Gastroesophageal sphincter (tissue), 3 donors: Measurements from ENCODE around the gene MPRIP.

Experiments used
- POLR2A ChIP-seq, 2 donors: fragments of 450-650 bp; IDR thresholded peaks; one replicate each; pipeline ENCODE4 v1.6.1; 2017; ENCODE audit warnings: antibody characterized with exemption in 2 of 2, mild to moderate bottlenecking in 2 of 2, moderate library complexity in 1 of 2
- TF ChIP-seq, protein P1 (sequence below), 4 experiments: fragments of 200-600 bp in 2 of 4; fragments of 450-650 bp in 2 of 4; sonication (generic) in 1 of 4; IDR thresholded peaks; one replicate each; pipeline ENCODE4 v1.5.1; 2017 to 2019; ENCODE audit warnings: antibody characterized with exemption in 4 of 4, mild to moderate bottlenecking in 2 of 4, moderate library complexity in 2 of 4

DNA sequence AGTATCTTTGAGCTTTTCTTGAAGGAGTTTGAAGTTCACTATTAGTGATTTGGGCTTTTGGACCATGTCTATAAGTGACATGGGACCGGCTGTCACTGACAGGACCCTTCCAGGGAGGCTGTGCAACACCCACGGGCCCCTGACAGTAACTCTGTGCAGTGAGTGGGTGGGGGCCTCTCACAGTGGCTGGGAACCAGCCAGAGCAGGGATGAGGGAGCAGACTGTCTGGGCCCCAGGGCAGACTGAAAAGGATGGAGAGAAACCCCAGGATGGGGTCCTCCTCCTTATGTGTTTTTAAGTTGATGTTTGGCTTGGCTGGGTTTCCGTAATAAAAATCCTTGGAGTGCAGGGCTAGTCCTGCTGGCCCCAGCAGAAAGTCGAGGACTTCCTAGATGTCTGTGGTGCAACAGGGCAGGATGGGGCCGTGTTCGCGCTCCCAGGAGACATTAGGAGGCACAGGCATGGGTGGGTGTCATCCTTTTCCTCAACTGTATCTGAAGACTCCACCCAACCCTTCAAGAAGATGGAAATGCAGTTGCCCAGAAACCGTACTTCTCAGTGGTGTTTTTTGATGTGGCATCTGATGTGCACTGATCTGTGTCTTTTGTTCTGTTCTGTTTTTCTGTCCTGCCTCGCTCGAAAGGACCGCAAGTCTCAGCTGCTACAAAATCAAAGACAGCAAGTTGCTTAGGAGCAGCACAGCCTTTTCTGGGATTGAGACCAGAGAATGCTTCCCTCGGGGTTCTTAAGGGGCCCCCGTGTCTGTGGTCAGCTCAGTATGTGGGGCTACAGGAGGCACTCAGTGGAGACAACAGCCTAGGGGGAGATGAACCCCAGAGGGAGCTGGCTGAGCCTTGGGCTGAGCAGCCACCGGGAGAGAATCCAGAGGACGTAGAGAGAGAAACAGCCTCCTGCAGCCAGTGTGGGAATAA lies 139.7 kb downstream of the MPRIP start:
- TF ChIP-seq, protein P1, sequence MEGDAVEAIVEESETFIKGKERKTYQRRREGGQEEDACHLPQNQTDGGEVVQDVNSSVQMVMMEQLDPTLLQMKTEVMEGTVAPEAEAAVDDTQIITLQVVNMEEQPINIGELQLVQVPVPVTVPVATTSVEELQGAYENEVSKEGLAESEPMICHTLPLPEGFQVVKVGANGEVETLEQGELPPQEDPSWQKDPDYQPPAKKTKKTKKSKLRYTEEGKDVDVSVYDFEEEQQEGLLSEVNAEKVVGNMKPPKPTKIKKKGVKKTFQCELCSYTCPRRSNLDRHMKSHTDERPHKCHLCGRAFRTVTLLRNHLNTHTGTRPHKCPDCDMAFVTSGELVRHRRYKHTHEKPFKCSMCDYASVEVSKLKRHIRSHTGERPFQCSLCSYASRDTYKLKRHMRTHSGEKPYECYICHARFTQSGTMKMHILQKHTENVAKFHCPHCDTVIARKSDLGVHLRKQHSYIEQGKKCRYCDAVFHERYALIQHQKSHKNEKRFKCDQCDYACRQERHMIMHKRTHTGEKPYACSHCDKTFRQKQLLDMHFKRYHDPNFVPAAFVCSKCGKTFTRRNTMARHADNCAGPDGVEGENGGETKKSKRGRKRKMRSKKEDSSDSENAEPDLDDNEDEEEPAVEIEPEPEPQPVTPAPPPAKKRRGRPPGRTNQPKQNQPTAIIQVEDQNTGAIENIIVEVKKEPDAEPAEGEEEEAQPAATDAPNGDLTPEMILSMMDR (IDR thresholded peaks at IDR 0.05) = no peak
- TF ChIP-seq POLR2A (IDR thresholded peaks at IDR 0.05) = no peak
